Panc1 (cell line): ENCODE data around the gene MSI2. TPM values are rescaled to one million over a fixed set of nuclear protein-coding genes. Genes with fewer than 3 reads are reported as not detected.

ENCODE experiments used
- ATAC-seq: fragments of 200-7000 bp; cut with Tn5 transposase; 2 replicates; pipeline ENCODE4 v1.9.1; 2020; ENCODE audit warnings: mild to moderate bottlenecking, moderate library complexity
- BruUV-seq: library from RNA; stranded (reverse); fragments of 400-500 nt; replicated peaks from 2 replicates; lab custom pipeline; 2021; lab: Mats Ljungman, UMichigan
- CTCF ChIA-PET: fragments of 300-600 bp; sonication (Branson Sonifier 250); formaldehyde crosslinking; loops from one replicate; lab custom pipeline; 2022; ENCODE audit warnings: antibody characterized with exemption; lab: Charles Lee
- POLR2A ChIA-PET: fragments of 300-600 bp; sonication (Branson Sonifier 250); formaldehyde crosslinking; loops from one replicate; lab custom pipeline; 2022; ENCODE audit warnings: antibody characterized with exemption; lab: Charles Lee
- DNase-seq: peaks from one replicate; pipeline ENCODE4 v3.0.0-alpha.2; 2010; ENCODE audit warnings: low read depth, low spot score
- H3K27ac ChIP-seq: 2 replicates; pipeline ENCODE4 v1.5.1; 2011; ENCODE audit warnings: mild to moderate bottlenecking, low read length, inconsistent platforms
- H3K27me3 ChIP-seq: fragments of 200-500 bp; sonication (Bioruptor generic); 2 replicates; pipeline ENCODE4 v1.6.0; 2014; ENCODE audit warnings: low read length, inconsistent platforms; ENCODE audit not compliant: control insufficient read depth, insufficient read depth
- H3K36me3 ChIP-seq: fragments of 200-500 bp; sonication (Bioruptor generic); 2 replicates; pipeline ENCODE4 v1.5.1; 2014; ENCODE audit warnings: inconsistent platforms, mild to moderate bottlenecking, low read length, moderate library complexity; ENCODE audit not compliant: control insufficient read depth, insufficient read depth
- H3K4me1 ChIP-seq: 2 replicates; pipeline ENCODE4 v1.5.1; 2011; ENCODE audit warnings: inconsistent platforms, mild to moderate bottlenecking, low read length, moderate library complexity; ENCODE audit not compliant: control insufficient read depth, insufficient read depth
- H3K4me3 ChIP-seq, 2 experiments: 2 replicates each; pipeline ENCODE4 v1.5.1; 2011 to 2012; ENCODE audit warnings: low read depth in 2 of 2, low read length in 2 of 2, mild to moderate bottlenecking in 2 of 2, inconsistent platforms in 1 of 2, moderate library complexity in 1 of 2
- H3K9me3 ChIP-seq: fragments of 200-500 bp; sonication (Bioruptor generic); 2 replicates; pipeline ENCODE4 v1.5.1; 2014; ENCODE audit warnings: low read depth, mild to moderate bottlenecking, inconsistent platforms, low read length, moderate library complexity; ENCODE audit not compliant: control insufficient read depth, insufficient read depth
- CTCF ChIP-seq: fragments of 450-650 bp; IDR thresholded peaks from 2 replicates; pipeline ENCODE4 v1.5.1; 2017; ENCODE audit warnings: mild to moderate bottlenecking
- POLR2AphosphoS5 ChIP-seq: IDR thresholded peaks from 2 replicates; pipeline ENCODE4 v1.6.1; 2012; ENCODE audit warnings: mild to moderate bottlenecking, low read depth, low read length, moderate library complexity
- REST ChIP-seq, 2 experiments: IDR thresholded peaks; 2 replicates each; pipeline ENCODE4 v1.6.1; 2011 to 2012; ENCODE audit warnings: low read depth in 2 of 2, control low read depth in 1 of 2, low read length in 1 of 2, mild to moderate bottlenecking in 1 of 2, moderate library complexity in 1 of 2; ENCODE audit not compliant: insufficient read depth in 1 of 2
- SIN3A ChIP-seq: IDR thresholded peaks from 2 replicates; pipeline ENCODE4 v1.6.1; 2012; ENCODE audit warnings: low read depth, mild to moderate bottlenecking, low read length, moderate library complexity, borderline replicate concordance; ENCODE audit not compliant: insufficient read depth
- TCF7L2 ChIP-seq: IDR thresholded peaks from 2 replicates; pipeline ENCODE4 v1.6.1; 2011; ENCODE audit warnings: mild to moderate bottlenecking, low read depth, low read length, inconsistent platforms
- in situ Hi-C: cut with HindIII; loops from 2 replicates; pipeline ENCODE4 v1.10.0; 2016; ENCODE audit warnings: low sequenced_read_pairs, low pct_unique_long_range_greater_than_20kb
- intact Hi-C: fragments of 100-400 bp; cut with micrococcal nuclease; formaldehyde crosslinking; loops from one replicate; pipeline ENCODE4 v1.10.0; 2022; ENCODE audit not compliant: unreplicated experiment
- total RNA-seq: library from RNA; stranded (reverse); gene quantifications from one replicate; pipeline ENCODE4 v1.2.1, GENCODE V29; 2021; ENCODE audit not compliant: unreplicated experiment

MSI2 gene
- total RNA-seq, 1 experiment from 2014 or later: 38.5 TPM

- intact Hi-C loops (no loop called here), in situ Hi-C loops (no loop called here)
- POLR2A ChIA-PET: no interaction called here
- Histone ChIP-seq H3K36me3 (no peaks in the 10 kb centered on the region), H3K4me1 (no peaks in the 10 kb centered on the region), H3K27ac (no peak overlapping the region), H3K4me3 (no peak overlapping the region), H3K9me3 (no peaks in the 10 kb centered on the region), H3K27me3 (no peaks in the 10 kb centered on the region)
- DNase-seq (no peak), ATAC-seq (no peak)
- no peak for TF ChIP-seq REST (IDR thresholded peaks at IDR 0.05; ENCODE audit: insufficient read depth in 1 of 2, low read depth in 2 of 2, low read length in 1 of 2)
- TF ChIP-seq SIN3A: no peak
- TF ChIP-seq POLR2AphosphoS5: no peak
- no peak for TF ChIP-seq TCF7L2
- TF ChIP-seq CTCF: no peak
- no TSS peak for BruUV-seq
- CTCF ChIA-PET: no interaction called here
These were observed 125.2 kb downstream of the MSI2 start for GRCh38 chr17:57381498-57381897.

- H3K4me3 ChIP-seq: no peak overlapping the region
- BruUV-seq: no TSS peak
- in situ Hi-C loops (no loop called here), intact Hi-C loops (no loop called here)
- TF ChIP-seq SIN3A (no peak), REST (IDR thresholded peaks at IDR 0.05; ENCODE audit: insufficient read depth in 1 of 2, low read depth in 2 of 2, low read length in 1 of 2) (no peak), POLR2AphosphoS5 (no peak), CTCF (no peak), TCF7L2 (no peak)
- no peaks in the 10 kb centered on the region for H3K27me3 ChIP-seq
- H3K27ac ChIP-seq: no peak overlapping the region
- ChIA-PET CTCF (no interaction called here), POLR2A (no interaction called here)
- H3K4me1 ChIP-seq: no peaks in the 10 kb centered on the region
- no peaks in the 10 kb centered on the region for H3K9me3 ChIP-seq
- ATAC-seq (no peak), DNase-seq (no peak)
- H3K36me3 ChIP-seq: no peaks in the 10 kb centered on the region
These were observed 127.9 kb downstream of the MSI2 start for GRCh38 chr17:57384219-57384618.
